HG03108 (cell line): Measurements from ENCODE around the gene JAG2.

Experiments used
- ATAC-seq: cut with Tn5 transposase; IDR thresholded peaks from one replicate; pipeline ENCODE4 v1.9.1; 2021; ENCODE audit warnings: moderate library complexity; ENCODE audit not compliant: unreplicated experiment

JAG2 gene

DNA sequence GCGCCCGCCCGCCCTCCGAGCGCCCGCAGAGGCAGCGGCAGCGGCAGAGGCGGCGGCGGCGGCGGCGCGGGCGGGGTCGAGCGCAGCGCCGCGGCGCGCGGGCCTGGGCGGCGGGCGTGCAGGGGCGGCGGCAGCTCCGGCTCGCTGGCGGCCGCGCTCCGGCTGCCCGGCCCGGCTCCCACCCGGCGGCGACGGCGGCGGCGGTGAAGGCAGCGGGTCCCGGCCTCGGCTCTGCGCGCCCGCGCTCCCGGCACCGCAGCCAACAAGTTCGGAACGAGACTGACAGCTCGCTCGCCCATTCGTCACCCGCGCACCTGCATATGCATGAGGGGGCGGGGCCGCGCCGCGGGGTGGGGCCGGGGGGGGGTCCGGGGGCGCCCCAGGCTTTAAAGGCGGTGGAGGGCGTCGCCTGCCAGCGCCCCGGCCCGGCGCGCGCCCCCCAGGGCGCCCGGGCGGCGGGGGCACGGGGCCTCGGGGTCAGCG lies at the start of gene JAG2:
Gene JAG2 (minus strand): TSS at position 281 of the 483 bp plus-strand sequence. CDS start 356 bp downstream, outside the sequence.
- no peak for ATAC-seq

DNA sequence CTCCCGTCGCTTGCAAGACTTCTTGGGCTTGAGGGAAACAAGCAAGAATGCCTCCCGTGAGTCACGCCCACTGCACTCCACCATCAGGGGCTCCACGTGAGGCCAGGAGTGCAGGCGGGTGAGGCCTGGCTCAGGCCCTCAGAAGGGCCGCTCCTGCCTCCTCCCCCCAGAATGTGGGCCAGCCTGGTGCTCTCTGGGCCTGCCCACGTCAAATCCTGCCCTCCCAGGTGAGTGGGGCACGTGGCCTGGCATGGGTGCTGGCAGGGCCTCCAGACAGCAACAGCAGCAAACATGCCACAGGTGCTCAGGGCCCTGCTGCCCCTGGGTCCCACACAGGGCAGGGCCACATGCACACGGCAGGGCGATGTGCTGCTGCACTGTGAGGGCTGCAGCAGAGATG lies 49.2 kb upstream of the JAG2 start:
- no peak for ATAC-seq

DNA sequence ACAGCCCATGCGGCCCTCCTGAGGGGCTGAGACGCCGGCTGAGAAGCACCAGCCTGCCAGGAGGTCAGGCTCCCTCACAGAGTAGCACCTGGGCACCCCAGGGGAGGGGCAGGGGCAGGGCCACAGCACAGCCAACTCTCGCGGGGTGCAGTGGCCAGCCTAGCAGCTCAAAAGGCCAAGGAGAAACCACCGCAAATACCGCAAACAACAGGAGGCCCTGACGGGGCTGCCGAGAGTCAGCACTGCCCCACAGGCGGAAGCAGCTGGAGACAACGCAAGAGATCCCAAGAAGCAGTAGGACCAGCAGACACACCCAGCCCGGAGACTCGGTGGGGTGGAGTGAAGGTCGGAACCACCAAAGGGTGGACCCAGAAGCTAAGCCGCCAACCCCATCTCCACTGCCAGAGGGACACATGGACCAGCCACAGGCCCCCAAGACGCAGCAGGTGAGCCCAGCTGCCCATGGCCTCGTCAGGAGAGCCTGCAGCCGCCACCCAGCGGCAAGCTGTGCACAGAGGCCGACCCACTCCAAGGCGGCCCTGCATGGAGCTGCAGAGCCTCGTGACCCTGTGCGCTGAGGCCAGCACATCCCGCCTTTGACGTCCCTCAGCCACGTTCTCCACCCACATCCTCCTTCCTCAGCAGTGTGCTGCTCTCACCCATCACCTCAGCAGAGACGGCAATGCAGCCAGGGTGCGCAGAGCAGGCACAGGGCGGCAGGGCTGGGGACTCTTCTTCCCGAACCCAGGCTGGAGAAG lies 48.1 kb upstream of the JAG2 start:
- ATAC-seq, result no peak

DNA sequence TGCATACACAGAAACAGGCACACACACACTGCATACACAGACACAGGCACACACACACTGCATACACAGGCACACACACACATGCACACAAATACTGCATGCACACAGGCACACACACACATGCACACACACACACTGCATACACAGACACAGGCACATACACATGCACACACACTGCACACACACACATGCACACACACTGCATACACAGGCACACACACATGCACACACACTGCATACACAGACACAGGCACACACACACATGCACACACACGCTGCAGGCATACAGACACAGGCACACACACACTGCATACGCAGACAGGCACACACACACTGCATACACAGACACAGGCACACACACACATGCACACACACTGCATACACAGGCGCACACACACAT lies 47.0 kb upstream of the JAG2 start:
- no peak for ATAC-seq

DNA sequence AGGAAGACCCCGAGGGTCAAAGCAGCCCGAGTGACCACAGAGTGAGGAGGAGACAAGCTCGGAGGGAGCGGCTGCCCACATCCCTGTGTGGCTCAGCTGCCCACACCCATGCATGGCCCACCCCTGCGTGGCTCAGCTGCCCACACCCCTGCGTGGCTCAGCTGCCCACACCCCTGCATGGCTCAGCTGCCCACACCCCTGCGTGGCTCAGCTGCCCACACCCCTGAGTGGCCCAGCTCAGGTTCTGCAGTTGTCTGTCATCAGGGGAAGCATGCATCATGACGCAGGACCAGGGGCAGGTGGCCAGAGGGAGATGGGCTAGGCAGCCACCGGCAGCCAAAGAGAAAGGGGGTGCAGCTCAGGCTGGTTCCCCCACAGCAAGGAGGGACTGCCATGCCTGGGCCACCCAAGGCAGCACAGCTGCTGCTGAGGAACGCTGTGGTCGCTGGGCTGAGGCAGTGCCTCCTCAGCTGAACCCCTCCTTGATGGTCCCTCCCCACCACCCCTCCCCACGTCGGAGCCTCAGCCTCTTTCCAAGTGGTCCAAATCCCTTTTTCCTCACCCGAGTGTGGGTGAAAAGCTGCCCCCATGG lies 45.8 kb upstream of the JAG2 start:
- ATAC-seq, result no peak

DNA sequence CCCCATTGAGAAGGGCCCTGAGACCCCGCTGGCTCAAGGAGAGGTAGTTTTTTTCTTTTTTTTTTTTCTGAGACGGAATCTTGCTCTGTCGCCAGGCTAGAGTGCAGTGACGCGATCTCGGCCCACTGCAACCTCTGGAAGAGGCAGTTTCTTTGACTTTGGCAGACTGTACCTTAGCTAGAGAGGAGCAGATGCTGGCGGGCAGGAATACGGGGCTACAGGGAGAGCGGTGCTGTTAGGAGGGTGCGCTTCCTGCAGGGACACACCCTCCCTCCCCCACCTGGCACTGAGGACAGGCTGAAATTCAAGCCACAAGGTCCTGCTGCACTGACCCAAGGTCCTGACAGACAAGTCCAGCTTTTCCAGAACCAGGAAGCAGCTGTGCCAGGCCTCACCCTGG lies 44.8 kb upstream of the JAG2 start:
- ATAC-seq, result no peak

DNA sequence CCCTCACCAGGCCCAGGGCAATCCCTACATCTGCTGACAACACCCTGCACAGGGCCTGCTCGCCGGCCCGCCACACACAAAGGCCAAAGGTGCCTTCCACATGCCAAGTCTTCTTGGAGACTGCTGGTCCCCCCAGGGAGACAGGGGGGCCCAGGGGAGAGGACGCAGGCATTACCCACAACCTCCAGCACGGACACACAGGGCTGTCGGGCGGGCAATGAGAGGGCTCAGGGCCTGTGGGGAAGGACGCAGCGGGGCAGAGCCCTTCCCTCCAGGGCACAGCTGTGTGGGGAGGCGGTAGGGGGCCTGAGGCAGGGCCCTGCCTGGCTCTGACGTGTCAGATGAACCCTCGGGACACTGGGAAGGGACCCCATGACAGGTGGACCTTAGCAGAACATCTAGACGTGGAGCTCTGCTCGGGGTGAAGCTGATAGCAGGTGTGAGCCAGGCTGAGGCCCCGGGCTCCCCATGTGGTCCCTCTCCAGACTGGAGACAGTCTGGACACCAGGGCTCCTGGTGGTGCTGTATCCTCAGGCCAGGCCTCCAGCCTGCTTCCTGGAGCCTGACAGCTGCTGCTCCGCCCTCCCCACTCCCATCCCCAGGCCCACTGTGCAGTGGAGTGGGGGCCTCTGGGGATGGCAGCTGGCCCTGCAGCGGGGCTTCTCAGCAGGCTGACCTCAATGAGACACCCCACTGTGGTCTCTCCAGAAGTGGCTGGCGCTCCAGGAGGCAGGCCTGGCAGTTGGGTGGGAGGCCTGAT lies 44.1 kb upstream of the JAG2 start:
- ATAC-seq, result no peak

DNA sequence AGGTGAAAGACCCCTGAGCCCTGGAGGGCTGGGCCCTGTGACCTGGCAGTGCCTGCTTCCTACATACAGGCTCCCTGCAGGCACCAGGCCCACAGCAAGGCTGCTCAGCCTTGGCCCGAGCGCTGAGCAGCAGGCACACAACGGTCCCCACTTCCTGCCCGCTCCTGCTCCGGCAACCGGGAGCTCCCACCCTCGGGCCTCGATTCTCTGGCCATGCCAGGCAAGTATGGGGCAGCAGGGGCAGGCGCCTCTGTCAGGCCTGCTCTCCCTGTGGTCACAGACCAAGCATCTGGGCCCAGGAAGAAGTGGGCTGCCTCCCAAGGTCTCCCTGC lies 43.1 kb upstream of the JAG2 start:
- no peak for ATAC-seq

DNA sequence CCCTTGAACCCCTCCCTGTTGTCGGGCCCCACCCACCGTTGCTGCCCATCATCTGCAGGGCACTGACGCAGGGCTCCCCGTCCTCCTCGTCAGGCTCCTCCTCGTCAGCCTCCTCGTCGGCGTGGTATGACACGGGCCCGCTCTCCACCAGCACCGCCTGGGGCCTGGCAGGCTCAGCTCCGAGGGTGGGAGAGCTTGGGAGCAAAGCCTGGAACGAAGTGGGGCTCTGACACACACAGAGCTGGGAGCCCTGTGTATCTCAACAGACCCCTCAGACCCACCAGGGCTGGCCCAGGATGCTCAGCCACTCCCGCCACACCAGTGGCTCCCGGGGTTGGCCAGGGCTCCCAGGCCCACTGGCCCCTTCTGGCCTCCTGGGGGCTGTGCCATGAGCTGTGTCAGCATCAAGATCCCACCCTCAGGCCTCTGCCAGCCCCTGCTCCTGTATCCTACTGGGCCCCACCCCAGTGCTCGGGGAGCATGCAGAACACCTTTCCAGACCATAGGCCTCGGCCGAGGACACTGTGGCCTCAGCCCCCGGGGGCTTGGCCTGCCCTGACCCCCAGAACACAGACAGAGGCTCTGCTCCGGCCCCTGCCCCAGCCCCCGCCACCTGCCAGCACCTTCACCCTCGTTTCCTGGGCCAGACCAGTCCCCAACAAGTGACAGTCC lies 42.6 kb upstream of the JAG2 start:
- no peak for ATAC-seq

DNA sequence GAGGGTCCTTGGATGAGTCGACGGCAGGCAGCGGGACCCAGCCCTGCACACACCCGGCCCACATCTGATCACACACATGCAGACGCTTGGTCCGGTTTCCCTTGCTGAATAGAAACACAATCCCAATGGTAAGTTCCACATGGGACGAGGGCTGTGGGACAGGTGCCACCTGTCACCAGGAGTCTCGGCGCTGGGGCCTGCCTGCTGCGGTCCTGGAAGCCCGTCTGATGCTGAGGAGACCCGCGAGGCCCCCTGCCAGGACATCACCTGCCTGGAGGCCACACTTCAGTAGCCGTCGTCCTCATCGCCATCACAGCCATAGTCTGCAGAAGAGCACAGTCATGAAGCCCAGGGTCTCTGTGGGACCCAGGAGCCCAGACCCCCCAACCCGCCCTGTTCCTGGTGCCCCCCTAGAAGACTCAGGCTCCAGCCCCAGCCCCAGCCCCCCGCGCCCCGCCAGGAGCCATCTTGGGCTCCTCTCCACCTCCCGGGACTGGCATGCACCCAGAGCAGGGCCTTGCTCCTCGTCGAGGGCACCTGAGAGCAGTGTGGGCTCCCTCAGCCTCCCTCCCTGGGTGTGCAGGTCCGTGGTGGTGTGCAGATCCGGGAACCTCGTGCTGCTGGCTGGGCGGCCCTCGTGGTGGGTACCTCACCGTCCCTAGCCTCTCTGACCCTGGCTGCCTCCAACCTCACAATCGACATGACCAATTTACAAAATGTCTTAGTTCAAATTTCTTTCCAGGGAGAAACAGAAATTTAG lies 41.9 kb upstream of the JAG2 start:
- no peak for ATAC-seq

DNA sequence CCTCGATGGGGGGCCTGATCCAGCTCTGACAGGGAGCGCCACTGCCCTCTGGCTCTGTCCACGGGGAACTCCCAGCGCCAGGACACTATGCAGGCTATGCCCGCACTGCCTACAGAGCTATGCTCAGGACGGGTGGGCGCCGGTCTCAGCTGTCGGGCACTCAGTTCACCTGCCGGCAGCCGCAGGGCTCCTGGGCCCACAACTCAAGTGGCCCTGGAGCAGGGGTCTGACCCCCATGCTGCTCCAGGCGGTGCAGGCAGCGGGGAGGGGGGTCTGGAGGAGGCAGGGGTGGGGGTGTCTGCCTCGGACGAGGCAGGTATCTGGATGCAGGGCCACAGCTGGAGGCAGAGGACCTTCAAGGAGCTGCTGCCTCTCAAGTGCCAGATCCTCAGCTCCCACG lies 41.1 kb upstream of the JAG2 start:
- no peak for ATAC-seq

DNA sequence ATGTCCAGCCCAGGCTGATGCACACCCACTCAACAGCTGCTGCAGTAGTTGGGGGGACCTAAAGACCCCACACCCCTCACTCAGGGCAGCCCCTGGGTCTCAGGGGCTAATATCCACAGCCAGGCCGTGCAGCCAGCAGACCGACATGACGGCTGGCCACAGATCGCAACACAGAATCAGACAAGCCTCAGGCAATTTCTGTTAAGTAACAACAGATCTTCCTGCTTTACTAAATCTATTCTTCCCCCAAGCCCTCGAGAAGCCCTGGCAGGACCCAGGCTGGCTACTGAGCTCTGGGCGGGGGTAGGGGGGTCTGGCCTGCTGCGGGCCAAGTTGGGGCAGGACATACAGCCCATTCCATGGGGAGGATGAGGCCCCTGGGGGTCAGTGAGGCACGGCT lies 40.5 kb upstream of the JAG2 start:
- ATAC-seq, result no peak

DNA sequence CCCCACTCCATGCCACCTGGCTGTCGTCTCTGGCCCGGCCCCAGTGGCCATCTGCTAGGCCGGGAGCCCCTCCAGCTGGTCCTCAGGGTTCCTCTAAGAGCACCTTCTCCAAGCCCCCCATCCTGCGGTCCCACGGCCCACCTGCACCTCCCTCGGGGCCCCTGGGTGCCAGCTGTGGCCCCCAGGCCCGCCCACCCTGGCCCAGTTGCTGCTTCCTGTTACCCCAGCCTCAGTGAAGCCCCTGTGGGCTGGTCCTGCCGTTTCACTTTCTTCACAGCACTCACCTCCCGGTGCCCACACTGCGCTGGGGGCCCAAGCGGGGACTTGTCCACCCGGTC lies 40.1 kb upstream of the JAG2 start:
- ATAC-seq, result no peak

DNA sequence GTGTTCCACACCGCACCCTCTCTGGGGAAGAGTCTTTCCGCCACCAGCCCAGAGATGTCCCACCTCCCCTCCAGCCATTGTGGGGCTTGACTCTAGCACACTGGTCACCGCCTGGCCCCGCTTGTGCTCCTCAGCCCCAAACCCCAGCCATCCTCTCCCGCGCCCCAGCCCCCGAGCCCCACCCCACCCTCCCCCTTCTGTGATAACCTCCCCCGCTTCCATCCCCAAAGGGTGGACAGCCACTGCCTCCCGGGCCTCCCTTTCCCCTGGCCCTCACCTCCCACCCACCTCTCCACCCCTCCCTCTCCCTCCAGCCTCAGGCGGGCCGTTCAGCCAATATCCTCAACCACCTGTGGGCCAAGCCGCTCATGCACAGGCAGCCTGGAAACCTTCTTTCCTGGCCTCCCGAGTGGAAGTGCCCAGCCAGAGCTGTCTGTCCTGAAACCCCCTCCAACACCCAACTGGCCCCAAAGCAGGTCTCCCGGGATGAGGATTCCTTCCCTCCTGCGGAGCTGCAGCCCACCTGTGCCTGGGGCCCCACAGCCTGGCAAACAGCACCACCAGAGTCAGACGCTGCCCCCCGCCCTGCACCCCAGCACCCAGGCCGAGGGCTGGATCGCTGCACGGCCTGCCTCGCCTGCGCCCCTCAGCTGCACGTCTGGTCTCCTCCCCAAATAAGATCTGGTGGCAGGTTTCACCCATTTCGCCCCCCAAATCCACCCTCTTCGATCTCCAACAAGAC lies 39.6 kb upstream of the JAG2 start:
- no peak for ATAC-seq

DNA sequence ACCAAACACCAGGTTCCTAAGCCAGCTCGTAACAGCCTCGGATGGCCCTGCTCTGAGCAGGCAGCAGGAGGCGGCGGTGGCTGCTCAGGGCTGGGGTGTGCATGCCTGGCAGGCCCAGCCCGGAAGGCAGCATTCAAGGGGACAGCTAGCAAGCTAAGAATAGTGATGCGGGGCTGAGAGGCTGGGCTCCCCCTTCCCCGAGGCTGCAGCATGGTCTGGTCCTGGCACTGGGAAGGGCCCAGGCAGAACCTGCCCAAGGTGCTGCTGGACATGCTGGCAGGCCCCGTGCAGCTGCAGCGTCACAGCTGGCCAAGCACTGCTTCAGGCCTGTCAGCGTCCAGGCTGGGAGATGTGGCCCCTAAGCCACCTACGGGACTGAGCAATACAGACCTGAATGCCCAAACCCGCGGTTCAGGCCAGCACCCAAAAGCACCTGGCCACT lies 38.9 kb upstream of the JAG2 start:
- ATAC-seq, result no peak

DNA sequence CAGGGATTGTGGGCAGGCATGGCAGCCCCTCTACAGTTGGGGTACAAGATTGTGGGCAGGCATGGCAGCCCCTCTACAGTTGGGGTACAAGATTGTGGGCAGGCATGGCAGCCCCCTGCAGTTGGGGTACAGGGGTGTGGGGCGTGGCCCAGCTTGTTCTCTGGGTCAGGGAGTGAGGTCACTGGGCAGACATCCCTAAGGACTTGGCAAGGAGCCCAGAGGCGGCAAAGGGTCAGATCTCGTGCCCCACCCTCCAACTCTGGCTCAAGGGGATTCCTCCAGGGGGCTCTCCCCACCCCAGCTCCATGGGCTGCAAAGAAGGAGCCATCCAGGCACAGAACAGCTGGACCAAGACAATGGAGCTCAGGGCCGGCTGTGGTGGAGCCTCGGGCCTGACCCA lies 38.3 kb upstream of the JAG2 start:
- no peak for ATAC-seq

DNA sequence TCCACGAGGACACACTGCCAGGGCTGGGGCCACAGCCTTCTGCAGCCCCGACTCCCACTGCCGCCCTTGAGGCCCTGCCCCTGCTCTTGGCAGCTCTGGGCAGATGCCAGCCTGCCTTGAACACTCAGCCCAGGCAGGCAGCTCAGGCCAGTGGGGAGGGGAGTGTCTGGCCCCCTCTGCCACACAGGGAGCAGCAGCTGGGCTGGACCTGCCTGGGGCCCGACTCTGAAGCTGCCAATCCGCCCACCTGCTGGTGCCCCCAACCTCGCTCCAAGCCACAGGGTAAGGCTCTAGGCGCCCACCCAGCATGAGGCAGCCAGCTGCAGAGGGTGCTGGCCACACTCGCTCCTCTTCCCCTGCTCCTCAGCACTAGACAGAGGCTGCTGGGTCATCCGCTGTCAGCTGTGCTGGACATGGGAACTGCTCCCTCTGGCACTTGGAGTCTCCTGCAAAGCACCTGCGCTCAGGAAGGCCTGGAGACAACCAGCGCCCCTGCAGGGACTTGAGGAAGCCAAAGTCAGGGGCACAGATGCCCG lies 37.2 kb upstream of the JAG2 start:
- no peak for ATAC-seq

DNA sequence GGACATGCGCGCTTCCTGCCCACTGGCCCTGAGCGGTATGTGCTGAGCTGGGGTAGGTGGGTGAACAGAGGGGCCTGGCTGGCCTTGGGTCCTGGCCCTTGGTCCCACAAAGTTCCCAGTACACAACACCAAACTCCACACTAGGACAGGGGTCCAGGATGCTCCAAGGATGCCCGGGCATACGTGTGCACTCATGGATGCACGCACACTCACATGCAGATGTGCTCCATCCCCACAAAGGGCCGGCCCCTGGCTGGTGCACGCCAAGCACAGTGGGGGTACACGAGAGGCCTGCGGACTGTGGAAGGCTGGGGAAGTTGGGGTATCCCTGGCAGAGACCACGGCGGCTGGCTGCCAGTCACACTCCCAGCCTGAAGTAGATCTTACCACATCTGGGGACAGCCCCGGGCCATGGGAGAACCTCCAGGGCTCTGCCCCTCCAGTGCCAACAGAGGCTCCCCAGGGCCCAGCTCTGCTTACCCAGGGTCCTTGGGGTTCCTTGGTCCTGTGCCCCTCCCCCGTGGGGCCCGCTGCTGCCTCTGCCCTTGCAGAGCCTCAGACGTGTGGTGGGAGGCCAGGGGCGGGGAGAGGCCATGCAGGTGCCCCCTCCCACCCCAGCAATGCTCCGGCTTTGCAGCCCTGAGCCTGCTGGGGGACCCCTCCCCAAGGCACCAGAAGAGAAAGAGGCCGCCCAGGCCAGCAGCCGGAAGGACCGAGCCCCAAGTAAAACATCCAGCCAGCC lies 36.5 kb upstream of the JAG2 start:
- no peak for ATAC-seq

DNA sequence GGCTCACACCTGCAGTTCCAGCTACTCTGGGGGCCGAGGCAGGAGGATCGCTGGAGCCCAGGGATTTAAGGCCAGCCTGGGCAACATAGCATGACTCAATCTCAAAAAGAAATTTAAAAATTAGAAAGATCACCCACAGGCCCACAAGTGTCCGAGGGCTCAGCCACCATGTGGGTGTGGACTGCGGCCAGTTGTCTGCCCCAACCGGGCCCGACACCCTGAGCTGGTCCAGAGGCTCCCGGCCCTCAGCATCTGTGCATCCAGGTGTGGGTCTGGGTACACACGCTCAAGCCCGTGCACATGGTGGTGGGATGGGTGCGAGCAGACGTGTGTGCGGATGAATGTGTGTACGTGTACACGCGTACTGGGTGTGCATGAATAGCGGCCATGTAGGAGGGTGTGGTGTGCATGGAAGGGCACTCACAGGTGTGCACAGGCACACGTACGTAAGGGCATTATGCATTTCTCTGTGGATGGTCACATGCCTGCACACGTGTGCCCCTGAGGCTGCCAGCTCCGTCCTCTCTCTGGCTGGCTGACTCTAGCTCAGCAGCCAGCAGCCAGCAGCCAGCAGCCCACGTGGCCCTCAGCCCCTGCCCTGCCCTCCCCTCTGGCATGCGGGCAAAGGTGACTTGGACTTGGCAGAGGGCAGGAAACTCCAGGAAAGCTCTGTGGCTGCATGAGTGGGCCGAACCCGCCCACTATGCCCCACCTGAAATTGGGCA lies 35.8 kb upstream of the JAG2 start:
- no peak for ATAC-seq
